Measurements from ENCODE around the gene VSIG2. TPM values are rescaled to one million over a fixed set of nuclear protein-coding genes. Genes with fewer than 3 reads are reported as not detected.
"Not testable (repeated sequence)": the region's sequence is repeated elsewhere in the genome, so short reads cannot be mapped to it uniquely, and the experiment has no call there.

VSIG2 gene
- total RNA-seq, 2 donors from 2014 or later: 1.1 to 6.3 TPM

- no peak for TF ChIP-seq CTCF (IDR thresholded peaks at IDR 0.05)
- Histone ChIP-seq H3K27me3 (no peaks in the 10 kb centered on the region), H3K4me1 (no peaks in the 10 kb centered on the region), H3K4me3 (no peak overlapping the region), H3K36me3 (no peaks in the 10 kb centered on the region), H3K9me3 (no peaks in the 10 kb centered on the region), H3K27ac (no peak overlapping the region)
- no peak for DNase-seq (ENCODE audit: low spot score)
Observed at GRCh38 chr11:124783002-124783401, 30.9 kb upstream of the VSIG2 start.

GRCh38 chr11:124779568-124779967 is 27.5 kb upstream of the VSIG2 start:
- no peak for TF ChIP-seq CTCF (IDR thresholded peaks at IDR 0.05)
- H3K9me3 ChIP-seq: no peaks in the 10 kb centered on the region
- H3K4me3 ChIP-seq: no peak overlapping the region
- DNase-seq (ENCODE audit: low spot score): no peak
- no peaks in the 10 kb centered on the region for H3K36me3 ChIP-seq
- H3K27me3 ChIP-seq: no peaks in the 10 kb centered on the region
- no peak overlapping the region for H3K27ac ChIP-seq
- H3K4me1 ChIP-seq: no peaks in the 10 kb centered on the region

- H3K9me3 ChIP-seq: no peaks in the 10 kb centered on the region
- no peak for TF ChIP-seq CTCF (IDR thresholded peaks at IDR 0.05)
- no peak overlapping the region for H3K4me3 ChIP-seq
- no peaks in the 10 kb centered on the region for H3K36me3 ChIP-seq
- H3K27me3 ChIP-seq: no peaks in the 10 kb centered on the region
- no peak for DNase-seq (ENCODE audit: low spot score)
- H3K27ac ChIP-seq: no peak overlapping the region
- H3K4me1 ChIP-seq: no peaks in the 10 kb centered on the region
Observed at GRCh38 chr11:124778281-124778680, 26.2 kb upstream of the VSIG2 start.

GRCh38 chr11:124776865-124777645 is 25.0 kb upstream of the VSIG2 start:
- Histone ChIP-seq H3K36me3 (peaks cover 8% of the 10 kb centered on the region), H3K9me3 (no peaks in the 10 kb centered on the region), H3K27ac (no peak overlapping the region), H3K27me3 (no peaks in the 10 kb centered on the region), H3K4me3 (no peak overlapping the region), H3K4me1 (no peaks in the 10 kb centered on the region)
- no peak for TF ChIP-seq CTCF (IDR thresholded peaks at IDR 0.05)
- no peak for DNase-seq (ENCODE audit: low spot score)

GRCh38 chr11:124770959-124771358 is 18.9 kb upstream of the VSIG2 start:
- not testable (repeated sequence) for H3K27me3 ChIP-seq; H3K27ac ChIP-seq; H3K4me3 ChIP-seq; H3K9me3 ChIP-seq; DNase-seq (ENCODE audit: low spot score); H3K4me1 ChIP-seq
- H3K36me3 ChIP-seq: peaks cover 34% of the 10 kb centered on the region

- Histone ChIP-seq H3K4me3 (no peak overlapping the region), H3K36me3 (peaks cover 34% of the 10 kb centered on the region), H3K9me3 (no peaks in the 10 kb centered on the region), H3K27me3 (no peaks in the 10 kb centered on the region), H3K4me1 (no peaks in the 10 kb centered on the region), H3K27ac (no peak overlapping the region)
- TF ChIP-seq CTCF (IDR thresholded peaks at IDR 0.05): no peak
- DNase-seq (ENCODE audit: low spot score): no peak
Observed at GRCh38 chr11:124769806-124770774, 18.0 kb upstream of the VSIG2 start.

All from right atrium auricular region (tissue), 2 donors.